ENCODE data around the gene LRIG2.

- TF ChIP-seq CTCF (IDR thresholded peaks at IDR 0.05), result no peak
- no peak for TF ChIP-seq POLR2A (IDR thresholded peaks at IDR 0.05)
Observed at GRCh38 chr1:113129529-113130185, 56.7 kb downstream of the LRIG2 start.

Measured in testis (tissue), 2 donors.